GM12892 (cell line): ENCODE data around the gene POLN.

Experiments used
- DNase-seq: peaks from one replicate; pipeline ENCODE4 v3.0.0; 2011; ENCODE audit not compliant: insufficient read length
- FAIRE-seq: peaks from 2 replicates; lab custom pipeline; 2011; peaks lifted over from hg19 to GRCh38; lab: Jason Lieb, UNC
- POLR2A ChIP-seq: IDR thresholded peaks from 2 replicates; pipeline ENCODE4 v1.6.1; 2011; ENCODE audit warnings: low read depth, low read length, control low read depth
- POLR2AphosphoS5 ChIP-seq: IDR thresholded peaks from 2 replicates; pipeline ENCODE4 v1.6.1; 2011; ENCODE audit warnings: low read depth, low read length, control low read depth
- TAF1 ChIP-seq: IDR thresholded peaks from 2 replicates; pipeline ENCODE4 v1.6.1; 2011; ENCODE audit warnings: low read depth, mild to moderate bottlenecking, control low read depth, low read length, borderline replicate concordance

POLN gene

GRCh38 chr4:2273657-2274319 lies 31.9 kb upstream of the POLN start:
- TF ChIP-seq POLR2AphosphoS5 (no peak), POLR2A (no peak), TAF1 (no peak)
- no peak for DNase-seq
- no peak for FAIRE-seq

- no peak for DNase-seq
- TF ChIP-seq TAF1 (no peak), POLR2A (no peak), POLR2AphosphoS5 (no peak)
- FAIRE-seq: no peak
Observed at GRCh38 chr4:2273221-2273620, 31.3 kb upstream of the POLN start.

- FAIRE-seq (no peak), DNase-seq (no peak)
- TF ChIP-seq POLR2A: no peak
- no peak for TF ChIP-seq TAF1
- no peak for TF ChIP-seq POLR2AphosphoS5
Observed at GRCh38 chr4:2272828-2273120, 30.9 kb upstream of the POLN start.

- FAIRE-seq (no peak), DNase-seq (no peak)
- no peak for TF ChIP-seq POLR2A
- TF ChIP-seq POLR2AphosphoS5: no peak
- no peak for TF ChIP-seq TAF1
Observed at GRCh38 chr4:2272026-2272827, 30.3 kb upstream of the POLN start.

GRCh38 chr4:2271279-2272025 lies 29.5 kb upstream of the POLN start:
- DNase-seq: no peak
- TF ChIP-seq POLR2A (no peak), POLR2AphosphoS5 (no peak), TAF1 (no peak)
- no peak for FAIRE-seq

GRCh38 chr4:2270341-2271165 lies 28.6 kb upstream of the POLN start:
- TF ChIP-seq POLR2A (no peak), TAF1 (no peak), POLR2AphosphoS5 (no peak)
- no peak for DNase-seq
- no peak for FAIRE-seq

- TF ChIP-seq POLR2A (no peak), TAF1 (no peak), POLR2AphosphoS5 (no peak)
- FAIRE-seq (no peak), DNase-seq (no peak)
Observed at GRCh38 chr4:2269618-2270163, 27.8 kb upstream of the POLN start.

GRCh38 chr4:2269206-2269531 lies 27.2 kb upstream of the POLN start:
- FAIRE-seq: no peak
- TF ChIP-seq POLR2A: no peak
- TF ChIP-seq POLR2AphosphoS5: no peak
- no peak for TF ChIP-seq TAF1
- no peak for DNase-seq

- DNase-seq (no peak), FAIRE-seq (no peak)
- TF ChIP-seq POLR2A (no peak), TAF1 (no peak), POLR2AphosphoS5 (no peak)
Observed at GRCh38 chr4:2268357-2269205, 26.7 kb upstream of the POLN start.

GRCh38 chr4:2267841-2268240 lies 25.9 kb upstream of the POLN start:
- FAIRE-seq (no peak), DNase-seq (no peak)
- TF ChIP-seq POLR2A (no peak), POLR2AphosphoS5 (no peak), TAF1 (no peak)
